HCT116 (cell line): Measurements from ENCODE around the gene MLLT3. TPM values are rescaled to one million over a fixed set of nuclear protein-coding genes. Genes with fewer than 3 reads are reported as not detected.

Source experiments
- ATAC-seq: fragments of 200-7000 bp; cut with Tn5 transposase; 2 replicates; pipeline ENCODE4 v1.9.1; 2020; ENCODE audit warnings: mild to moderate bottlenecking, moderate library complexity
- BruUV-seq: library from RNA; stranded (reverse); fragments of 400-500 nt; replicated peaks from 2 replicates; lab custom pipeline; 2021; lab: Mats Ljungman, UMichigan
- CTCF ChIA-PET: fragments of 300-600 bp; sonication (Branson Sonifier 250); formaldehyde crosslinking; loops from one replicate; lab custom pipeline; 2021; ENCODE audit warnings: antibody characterized with exemption; lab: Charles Lee
- POLR2A ChIA-PET: fragments of 300-600, 350-600 bp; sonication (Branson Sonifier 250); formaldehyde crosslinking; loops from one replicate; lab custom pipeline; 2021; ENCODE audit warnings: antibody characterized with exemption; lab: Charles Lee
- RAD21 ChIA-PET, 2 experiments: fragments of 300-600 bp; sonication (Branson Sonifier 250); formaldehyde crosslinking; loops; one replicate each; lab custom pipeline; 2023; ENCODE audit warnings: low total read pairs in 2 of 2; ENCODE audit not compliant: uncharacterized antibody in 2 of 2, unreplicated experiment in 2 of 2, low non-redundant PET in 1 of 2; lab: Charles Lee
- DNase-seq: peaks from one replicate; pipeline ENCODE4 v3.0.0-alpha.2; 2010; ENCODE audit warnings: low read depth, low spot score
- H2AFZ ChIP-seq: fragments of 200-600 bp; shearing (Covaris generic), sonication (generic); 2 replicates; pipeline ENCODE4 v1.6.1; 2017; ENCODE audit warnings: low read depth, mixed run types, mixed read lengths, antibody characterized with exemption, low read length; ENCODE audit not compliant: poor library complexity, severe bottlenecking
- H3K27ac ChIP-seq: 2 replicates; pipeline ENCODE4 v1.5.1; 2012; ENCODE audit warnings: low read depth, low read length
- H3K27me3 ChIP-seq: fragments of 200-600 bp; sonication (generic); 2 replicates; pipeline ENCODE4 v1.6.1; 2016; ENCODE audit warnings: mixed run types, low read length, mixed read lengths; ENCODE audit not compliant: insufficient read depth
- H3K36me3 ChIP-seq, 2 experiments: fragments of 200-500 bp in 1 of 2; fragments of 200-600 bp in 1 of 2; sonication (Bioruptor generic) in 1 of 2; sonication (generic) in 1 of 2; 2 replicates each; pipeline versions ENCODE4 v1.5.1 to v1.6.1; 2014 to 2016; ENCODE audit warnings: low read length in 2 of 2, inconsistent platforms in 1 of 2, mixed read lengths in 1 of 2, mixed run types in 1 of 2; ENCODE audit not compliant: insufficient read depth in 2 of 2, control insufficient read depth in 1 of 2
- H3K4me1 ChIP-seq, 2 experiments: fragments of 200-600 bp in 1 of 2; sonication (generic) in 1 of 2; 2 replicates each; pipeline versions ENCODE4 v1.5.1 to v1.6.1; 2012 to 2017; ENCODE audit warnings: low read length in 2 of 2, inconsistent platforms in 1 of 2, mild to moderate bottlenecking in 1 of 2, mixed read lengths in 1 of 2, mixed run types in 1 of 2, moderate library complexity in 1 of 2; ENCODE audit not compliant: insufficient read depth in 2 of 2, control insufficient read depth in 1 of 2
- H3K4me2 ChIP-seq: fragments of 200-600 bp; sonication (generic); 2 replicates; pipeline ENCODE4 v1.6.1; 2017; ENCODE audit warnings: mixed run types, low read length, mixed read lengths
- H3K4me3 ChIP-seq, 2 experiments: fragments of 200-600 bp in 1 of 2; sonication (generic) in 1 of 2; replicated peaks in 1 of 2; 2 replicates each; pipeline ENCODE4 v1.5.1; 2011 to 2016; ENCODE audit warnings: low read length in 2 of 2, control low read depth in 1 of 2, low read depth in 1 of 2, mild to moderate bottlenecking in 1 of 2, mixed read lengths in 1 of 2, mixed run types in 1 of 2
- H3K79me2 ChIP-seq: fragments of 200-600 bp; sonication (generic); 2 replicates; pipeline ENCODE4 v1.6.1; 2017; ENCODE audit warnings: mild to moderate bottlenecking, mixed run types, low read length, moderate library complexity, mixed read lengths; ENCODE audit not compliant: insufficient read depth
- H3K9ac ChIP-seq: fragments of 200-600 bp; sonication (generic); 2 replicates; pipeline ENCODE4 v1.6.1; 2016; ENCODE audit warnings: low read length, mixed read lengths
- H3K9me2 ChIP-seq: fragments of 200-600 bp; sonication (generic), shearing (Covaris generic); 2 replicates; pipeline ENCODE4 v1.6.1; 2017; ENCODE audit warnings: mixed run types, mild to moderate bottlenecking, moderate library complexity; ENCODE audit not compliant: insufficient read depth
- H3K9me3 ChIP-seq, 2 experiments: fragments of 200-500 bp in 1 of 2; fragments of 200-600 bp in 1 of 2; sonication (Bioruptor generic) in 1 of 2; sonication (generic) in 1 of 2; 2 replicates each; pipeline ENCODE4 v1.6.1; 2014 to 2017; ENCODE audit warnings: low read length in 2 of 2, mixed read lengths in 2 of 2, inconsistent platforms in 1 of 2, low read depth in 1 of 2, mild to moderate bottlenecking in 1 of 2, mixed run types in 1 of 2, moderate library complexity in 1 of 2; ENCODE audit not compliant: control insufficient read depth in 1 of 2, insufficient read depth in 1 of 2
- H4K20me1 ChIP-seq: fragments of 200-600 bp; sonication (generic), shearing (Covaris generic); 2 replicates; pipeline ENCODE4 v1.6.1; 2017; ENCODE audit warnings: mixed run types, mild to moderate bottlenecking, moderate library complexity; ENCODE audit not compliant: insufficient read depth
- CBX3 ChIP-seq: IDR thresholded peaks from 2 replicates; pipeline ENCODE4 v1.6.1; 2012; ENCODE audit warnings: low read depth
- CEBPB ChIP-seq: IDR thresholded peaks from 2 replicates; pipeline ENCODE4 v1.6.1; 2012; ENCODE audit warnings: low read depth
- EGR1 ChIP-seq: IDR thresholded peaks from 2 replicates; pipeline ENCODE4 v1.6.1; 2012; ENCODE audit warnings: low read depth
- ELF1 ChIP-seq: IDR thresholded peaks from 2 replicates; pipeline ENCODE4 v1.6.1; 2012; ENCODE audit warnings: low read depth, borderline replicate concordance
- FOSL1 ChIP-seq: IDR thresholded peaks from 2 replicates; pipeline ENCODE4 v1.6.1; 2012; ENCODE audit warnings: low read depth
- MAX ChIP-seq: IDR thresholded peaks from 2 replicates; pipeline ENCODE4 v1.6.1; 2012
- POLR2A ChIP-seq: IDR thresholded peaks from 2 replicates; pipeline ENCODE4 v1.7.0; 2011; ENCODE audit warnings: borderline replicate concordance; ENCODE audit not compliant: insufficient read depth, insufficient read length; ENCODE audit errors: extremely low read depth
- POLR2AphosphoS5 ChIP-seq: IDR thresholded peaks from 2 replicates; pipeline ENCODE4 v1.6.1; 2011; ENCODE audit warnings: mild to moderate bottlenecking, low read depth, low read length, moderate library complexity
- RAD21 ChIP-seq: IDR thresholded peaks from 2 replicates; pipeline ENCODE4 v1.6.1; 2012; ENCODE audit warnings: low read depth, mild to moderate bottlenecking
- SIN3A ChIP-seq: IDR thresholded peaks from 2 replicates; pipeline ENCODE4 v1.6.1; 2012; ENCODE audit warnings: low read depth
- SP1 ChIP-seq: IDR thresholded peaks from 2 replicates; pipeline ENCODE4 v1.6.1; 2012; ENCODE audit warnings: low read depth
- YY1 ChIP-seq: IDR thresholded peaks from 2 replicates; pipeline ENCODE4 v1.6.1; 2011; ENCODE audit warnings: low read length, low read depth, moderate library complexity, mild to moderate bottlenecking; ENCODE audit not compliant: insufficient replicate concordance; ENCODE audit errors: extremely low read depth
- ZFX ChIP-seq: fragments of 450-650 bp; IDR thresholded peaks from 2 replicates; pipeline ENCODE4 v1.6.1; 2017
- intact Hi-C: fragments of 100-400 bp; cut with micrococcal nuclease; formaldehyde crosslinking; loops from 2 replicates; pipeline ENCODE4 v1.10.0; 2022
- total RNA-seq: library from RNA; stranded (reverse); gene quantifications from one replicate; pipeline ENCODE4 v1.2.1, GENCODE V29; 2021; ENCODE audit not compliant: unreplicated experiment
- TF ChIP-seq, protein P1 (sequence below): IDR thresholded peaks from 2 replicates; pipeline ENCODE4 v1.6.1; 2012
- TF ChIP-seq, protein P2 (sequence below), 3 experiments: fragments of 200-600 bp in 1 of 3; sonication (generic) in 1 of 3; IDR thresholded peaks in 2 of 3; conservative IDR thresholded peaks in 1 of 3; 2 replicates each; pipeline ENCODE4 v1.5.1; 2012 to 2017; ENCODE audit warnings: low read depth in 2 of 3, low read length in 2 of 3, antibody characterized with exemption in 1 of 3, borderline replicate concordance in 1 of 3, control low read depth in 1 of 3, mild to moderate bottlenecking in 1 of 3, mixed read lengths in 1 of 3, mixed run types in 1 of 3, moderate library complexity in 1 of 3; ENCODE audit not compliant: insufficient read depth in 1 of 3

MLLT3 gene
- total RNA-seq, 1 experiment from 2014 or later, result 4.3 TPM

GRCh38 chr9:20405616-20406015 lies 216.7 kb downstream of the MLLT3 start:
- Histone ChIP-seq H3K4me2 (no peak overlapping the region), H3K9ac (no peak overlapping the region), H3K9me3 (no peaks in the 10 kb centered on the region), H3K79me2 (no peaks in the 10 kb centered on the region), H3K9me2 (no peaks in the 10 kb centered on the region), H2AFZ (no peak overlapping the region), H3K27ac (no peak overlapping the region), H3K4me3 (no peak overlapping the region), H3K27me3 (no peaks in the 10 kb centered on the region), H4K20me1 (no peaks in the 10 kb centered on the region), H3K4me1 (no peaks in the 10 kb centered on the region), H3K36me3 (no peaks in the 10 kb centered on the region)
- ATAC-seq (no peak), DNase-seq (no peak)
- BruUV-seq, result no TSS peak
- intact Hi-C loops, result no loop called here
- ChIA-PET RAD21 (no interaction called here), CTCF (no interaction called here), POLR2A (no interaction called here)
- TF ChIP-seq SP1, result no peak
- no peak for TF ChIP-seq CEBPB
- no peak for TF ChIP-seq EGR1
- no peak for TF ChIP-seq RAD21
- TF ChIP-seq POLR2AphosphoS5, result no peak
- TF ChIP-seq MAX, result no peak
- no peak for TF ChIP-seq POLR2A
- TF ChIP-seq ZFX, result no peak
- TF ChIP-seq YY1, result no peak
- TF ChIP-seq ELF1, result no peak
- TF ChIP-seq, protein P1, sequence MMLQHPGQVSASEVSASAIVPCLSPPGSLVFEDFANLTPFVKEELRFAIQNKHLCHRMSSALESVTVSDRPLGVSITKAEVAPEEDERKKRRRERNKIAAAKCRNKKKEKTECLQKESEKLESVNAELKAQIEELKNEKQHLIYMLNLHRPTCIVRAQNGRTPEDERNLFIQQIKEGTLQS, result no peak
- TF ChIP-seq CBX3, result no peak
- no peak for TF ChIP-seq FOSL1
- no peak for TF ChIP-seq SIN3A
- TF ChIP-seq, protein P2, sequence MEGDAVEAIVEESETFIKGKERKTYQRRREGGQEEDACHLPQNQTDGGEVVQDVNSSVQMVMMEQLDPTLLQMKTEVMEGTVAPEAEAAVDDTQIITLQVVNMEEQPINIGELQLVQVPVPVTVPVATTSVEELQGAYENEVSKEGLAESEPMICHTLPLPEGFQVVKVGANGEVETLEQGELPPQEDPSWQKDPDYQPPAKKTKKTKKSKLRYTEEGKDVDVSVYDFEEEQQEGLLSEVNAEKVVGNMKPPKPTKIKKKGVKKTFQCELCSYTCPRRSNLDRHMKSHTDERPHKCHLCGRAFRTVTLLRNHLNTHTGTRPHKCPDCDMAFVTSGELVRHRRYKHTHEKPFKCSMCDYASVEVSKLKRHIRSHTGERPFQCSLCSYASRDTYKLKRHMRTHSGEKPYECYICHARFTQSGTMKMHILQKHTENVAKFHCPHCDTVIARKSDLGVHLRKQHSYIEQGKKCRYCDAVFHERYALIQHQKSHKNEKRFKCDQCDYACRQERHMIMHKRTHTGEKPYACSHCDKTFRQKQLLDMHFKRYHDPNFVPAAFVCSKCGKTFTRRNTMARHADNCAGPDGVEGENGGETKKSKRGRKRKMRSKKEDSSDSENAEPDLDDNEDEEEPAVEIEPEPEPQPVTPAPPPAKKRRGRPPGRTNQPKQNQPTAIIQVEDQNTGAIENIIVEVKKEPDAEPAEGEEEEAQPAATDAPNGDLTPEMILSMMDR (IDR thresholded peaks at IDR 0.05 in 2 of 3, conservative IDR thresholded peaks at IDR 0.05 in 1 of 3; ENCODE audit: borderline replicate concordance in 1 of 3, insufficient read depth in 1 of 3, low read depth in 2 of 3, low read length in 2 of 3), result no peak
